Activated T-cell treated with anti-CD3 and anti-CD28 coated beads, Interleukin-2, amount 50 U/mL, for 1 hour (primary cell): ENCODE data around the gene MUC5B.
"Not testable (repeated sequence)": the region's sequence is repeated elsewhere in the genome, so short reads cannot be mapped to it uniquely, and the experiment has no call there.

ENCODE experiments used
- DNase-seq: peaks from one replicate; pipeline ENCODE4 v3.0.0-alpha.2; 2020

Gene MUC5B

GRCh38 chr11:1203505-1204271 is 19.2 kb upstream of the MUC5B start:
- DNase-seq = no peak

GRCh38 chr11:1204381-1205101 is 18.3 kb upstream of the MUC5B start:
- DNase-seq = no peak

GRCh38 chr11:1205121-1205986 is 17.5 kb upstream of the MUC5B start:
- DNase-seq = no peak

- no peak for DNase-seq
Observed at GRCh38 chr11:1205987-1206331, 16.9 kb upstream of the MUC5B start.

DNA sequence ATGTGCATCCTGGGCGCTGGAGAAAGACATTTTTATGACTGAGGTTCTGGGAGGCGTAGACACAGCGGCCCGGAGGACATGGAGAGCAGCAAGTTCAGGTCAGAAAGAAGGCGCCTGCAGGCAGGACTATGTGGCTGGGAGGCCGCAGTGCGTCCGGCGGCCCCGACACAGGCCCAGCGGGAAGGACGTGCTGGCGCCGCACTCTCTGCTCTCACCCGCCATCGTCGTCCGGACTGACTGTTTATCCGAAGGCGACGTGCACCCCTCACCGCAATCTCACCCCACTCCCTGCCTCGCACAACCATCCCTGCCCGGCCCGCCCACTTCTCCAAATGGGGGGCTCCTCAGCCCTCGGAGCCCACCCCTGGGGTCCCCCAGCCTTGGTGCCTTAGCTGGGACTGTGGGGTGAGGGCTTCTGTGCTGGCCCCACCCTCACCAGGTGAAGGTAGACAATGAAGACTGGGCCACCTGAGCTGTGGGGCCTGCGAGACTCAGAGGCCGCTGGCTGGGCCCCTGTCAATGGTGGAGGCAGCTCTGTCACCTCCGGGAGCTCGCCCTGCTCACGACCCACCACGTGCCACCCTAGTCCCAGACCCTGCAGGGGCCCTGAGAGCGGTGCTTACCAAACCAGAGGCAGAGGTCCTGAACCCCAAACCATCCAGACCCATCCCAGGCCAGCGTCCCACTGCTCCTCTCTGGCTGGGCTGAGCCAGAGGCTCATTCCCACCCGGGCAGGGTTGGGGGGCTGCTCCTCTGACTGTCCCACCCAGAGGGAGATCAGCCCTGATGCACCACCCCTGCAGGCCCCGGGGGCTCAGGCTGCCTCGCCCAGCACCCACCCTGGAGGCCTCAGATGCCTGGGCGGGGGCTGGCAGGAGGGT is 16.2 kb upstream of the MUC5B start:
- DNase-seq = no peak

DNA sequence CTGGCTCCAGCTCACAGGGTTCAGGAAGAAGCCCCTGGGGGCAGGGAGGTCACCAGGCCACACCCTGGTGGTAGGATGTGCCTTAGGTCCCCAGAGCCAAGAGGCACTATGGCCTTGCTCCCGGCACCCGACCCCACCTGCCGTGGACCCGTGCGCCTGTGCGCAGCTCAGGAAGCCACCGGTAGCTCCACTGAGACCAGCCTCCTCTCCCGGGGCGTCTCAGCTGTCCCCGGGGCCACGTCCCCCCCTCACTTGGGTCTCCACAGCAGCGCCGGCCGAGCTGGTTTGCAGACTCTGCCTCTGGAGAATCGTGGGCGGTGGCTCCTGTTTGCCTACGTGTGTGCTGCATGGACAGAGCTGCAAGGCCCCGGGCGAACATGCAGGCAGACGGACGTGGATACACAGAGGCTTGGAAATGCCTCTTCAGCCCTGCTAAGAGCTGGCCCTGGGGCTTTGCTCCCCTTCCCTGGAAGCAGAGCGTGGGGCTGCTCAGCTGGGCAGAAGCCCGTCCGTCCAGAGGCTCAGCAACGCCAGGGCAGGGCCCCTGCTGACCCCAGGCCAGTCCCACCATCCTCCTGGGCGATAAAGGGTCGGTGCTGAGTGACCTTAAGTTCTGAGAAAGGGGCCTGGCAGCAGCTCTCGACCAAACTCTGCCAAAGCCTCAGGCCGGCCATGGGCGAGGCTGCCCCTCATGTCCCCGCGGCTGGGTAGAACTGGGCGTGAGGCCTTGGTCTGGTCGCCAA is 15.3 kb upstream of the MUC5B start:
- DNase-seq = no peak

DNA sequence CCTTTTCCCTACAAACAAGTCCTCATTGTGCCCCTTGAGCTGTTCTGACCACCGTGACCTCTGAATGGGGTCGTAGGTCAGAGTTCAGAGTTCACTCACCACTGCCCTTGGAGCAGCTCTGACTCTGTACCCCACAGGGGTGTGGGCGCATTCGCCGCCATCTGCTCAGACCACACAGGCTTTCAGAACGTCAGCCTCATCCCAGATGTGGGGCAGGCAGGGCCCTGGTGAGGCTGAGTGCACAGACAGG is 14.8 kb upstream of the MUC5B start:
- no peak for DNase-seq

DNA sequence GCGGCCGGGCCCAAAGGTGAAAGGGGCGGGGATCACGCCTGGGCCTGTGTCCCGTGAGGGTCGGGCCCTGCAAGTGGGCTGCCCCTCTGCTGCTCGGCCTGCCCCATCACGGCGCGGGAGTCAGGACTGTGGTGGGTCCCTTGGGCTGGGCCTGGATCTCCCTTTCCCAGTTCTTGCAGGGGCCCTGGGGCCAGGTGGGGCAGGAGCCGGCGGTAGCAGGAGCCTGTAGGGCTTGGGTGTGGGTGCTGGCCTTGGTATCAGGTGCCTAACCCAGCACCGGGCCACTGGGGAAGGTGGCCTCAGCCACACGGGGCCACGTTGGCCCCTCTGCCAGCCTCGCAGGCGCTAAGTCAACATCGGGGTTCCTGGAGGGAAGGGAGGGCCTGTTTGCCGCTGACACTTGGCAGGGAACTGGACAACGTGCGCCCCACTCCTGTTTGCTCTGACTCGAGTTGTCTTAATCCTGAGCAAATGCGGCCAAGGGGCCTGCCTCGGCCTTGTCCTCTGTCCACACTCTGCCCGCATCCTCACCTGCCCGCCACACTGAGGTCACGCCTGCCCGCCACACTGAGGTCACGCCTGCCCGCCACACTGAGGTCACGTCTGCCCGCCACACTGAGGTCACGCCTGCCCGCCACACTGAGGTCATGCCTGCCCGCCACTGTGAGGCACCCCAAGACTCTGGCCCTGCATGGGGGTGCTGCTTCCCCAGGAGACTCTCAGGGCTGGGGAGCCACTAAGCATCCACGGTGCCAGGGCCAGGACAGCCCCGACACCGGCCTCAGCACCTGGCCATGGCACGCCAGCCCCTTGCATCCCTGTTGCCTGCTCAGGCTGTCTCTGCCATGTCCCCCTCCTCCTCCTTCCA is 14.2 kb upstream of the MUC5B start:
- DNase-seq = no peak

GRCh38 chr11:1209371-1210057 is 13.4 kb upstream of the MUC5B start:
- no peak for DNase-seq

- no peak for DNase-seq
Observed at GRCh38 chr11:1211838-1212237, 11.0 kb upstream of the MUC5B start.

- not testable (repeated sequence) for DNase-seq
Observed at GRCh38 chr11:1215826-1216225, 7.0 kb upstream of the MUC5B start.

DNA sequence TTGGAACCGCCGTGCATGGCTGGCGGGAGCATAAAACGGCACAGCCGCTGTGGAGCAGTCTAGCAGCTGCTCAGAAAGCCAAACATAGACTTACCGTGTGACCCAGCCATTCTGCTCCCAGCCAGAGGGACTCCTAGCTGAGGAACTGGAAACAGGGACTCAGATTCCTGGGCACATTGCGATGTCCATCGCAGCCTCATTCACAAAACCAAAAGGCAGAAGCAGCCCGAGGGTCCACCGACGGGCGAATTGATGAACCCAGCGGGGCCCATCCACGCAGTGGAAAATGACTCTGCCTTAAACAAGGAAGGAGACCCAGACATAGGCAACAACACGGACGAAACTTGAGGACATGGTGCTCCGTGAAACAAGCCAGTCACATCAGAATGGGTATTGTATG is 5.7 kb upstream of the MUC5B start:
- no peak for DNase-seq

GRCh38 chr11:1218256-1218787 is 4.5 kb upstream of the MUC5B start:
- no peak for DNase-seq

DNA sequence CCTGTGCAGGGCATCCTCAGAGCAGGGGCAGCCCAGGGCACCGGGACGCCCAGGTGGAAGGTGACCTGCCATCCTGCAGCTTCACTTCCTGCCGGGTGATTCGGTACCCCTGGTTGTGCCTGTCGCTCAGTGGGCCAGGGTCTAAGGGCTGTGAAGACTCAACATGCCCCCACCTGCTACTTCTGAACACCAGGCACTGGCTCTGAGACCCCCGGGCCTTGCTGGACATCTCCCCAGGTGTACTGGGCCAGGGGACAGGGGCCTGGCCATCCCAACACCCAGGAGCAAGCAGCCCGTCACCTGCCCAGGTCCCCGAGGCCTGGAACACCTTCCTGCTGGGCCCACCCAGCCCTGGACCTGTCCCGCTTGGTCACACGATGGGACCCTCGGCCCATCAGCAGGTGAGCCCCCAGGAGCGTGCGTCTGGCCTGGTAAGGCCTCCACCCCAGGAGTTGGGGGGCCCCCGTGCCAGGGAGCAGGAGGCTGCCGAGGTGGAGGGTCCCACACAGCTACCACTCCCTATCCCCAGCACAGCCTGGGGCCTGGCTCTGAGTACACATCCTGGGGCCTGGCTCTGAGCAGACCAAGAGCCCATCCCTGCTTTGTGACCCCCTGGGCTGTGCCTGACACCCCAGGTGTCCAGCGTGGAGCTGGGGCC is 3.9 kb upstream of the MUC5B start:
- no peak for DNase-seq

DNA sequence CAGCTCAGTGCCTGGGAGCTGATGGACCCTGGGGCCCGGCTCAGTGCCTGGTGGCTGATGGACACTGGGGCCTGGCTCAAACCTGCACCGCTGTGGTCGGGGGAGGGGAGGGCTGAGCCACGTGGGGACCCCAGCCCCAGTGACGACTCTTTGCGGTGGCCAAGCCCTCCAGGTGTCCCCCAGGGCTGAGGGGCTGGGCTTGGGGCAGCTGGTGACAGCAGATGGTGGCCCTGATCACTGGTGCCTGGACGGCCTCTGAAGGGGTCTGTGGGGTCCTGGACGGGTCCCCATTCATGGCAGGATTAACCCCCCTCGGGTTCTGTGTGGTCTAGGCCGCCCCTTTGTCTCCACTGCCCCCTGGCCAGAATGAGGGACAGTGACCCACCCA is 3.4 kb upstream of the MUC5B start:
- DNase-seq = no peak

GRCh38 chr11:1219834-1220815 is 2.7 kb upstream of the MUC5B start:
- DNase-seq = no peak

- DNase-seq = no peak
Observed at GRCh38 chr11:1220941-1221721, 1.7 kb upstream of the MUC5B start.

GRCh38 chr11:1221848-1222311 is 986 bp upstream of the MUC5B start:
- no peak for DNase-seq
